Natural killer cell treated with Interleukin-12 subunit alpha and Interleukin-12 subunit beta and Interleukin-15 and Interleukin-18, amount 100 ng/mL, for 72 hours (primary cell): ENCODE measurements around the gene TSPAN9. TPM values are rescaled to one million over a fixed set of nuclear protein-coding genes. Genes with fewer than 3 reads are reported as not detected.

Experiments used
- ATAC-seq, 2 donors: fragments of 150-1000 bp; cut with Tn5 transposase in 1 of 2; sonication (Bioruptor Pico), chemical (Tn5 transposase) in 1 of 2; 2 replicates each; pipeline ENCODE4 v1.10.0; 2021
- DNase-seq: peaks from one replicate; pipeline ENCODE4 v3.0.0; 2022; ENCODE audit warnings: low spot score
- H3K27ac Mint-ChIP-seq, 2 donors: 1 replicate in 1 of 2; 2 replicates in 1 of 2; pipeline ENCODE4 v1.8.0; 2022; ENCODE audit warnings: mixed read lengths in 2 of 2, mild to moderate bottlenecking in 1 of 2, moderate library complexity in 1 of 2
- H3K27me3 Mint-ChIP-seq, 2 donors: 1 replicate in 1 of 2; 2 replicates in 1 of 2; pipeline ENCODE4 v1.8.0; 2022; ENCODE audit warnings: mixed read lengths in 2 of 2
- H3K36me3 Mint-ChIP-seq: one replicate; pipeline ENCODE4 v1.8.0; 2022; ENCODE audit warnings: mixed read lengths
- H3K4me1 Mint-ChIP-seq, 2 donors: 1 replicate in 1 of 2; 2 replicates in 1 of 2; pipeline ENCODE4 v1.8.0; 2022; ENCODE audit warnings: low read depth in 2 of 2, mixed read lengths in 2 of 2, mild to moderate bottlenecking in 1 of 2
- H3K4me3 Mint-ChIP-seq: one replicate; pipeline ENCODE4 v1.8.0; 2022; ENCODE audit warnings: mixed read lengths
- H3K9me3 Mint-ChIP-seq: 2 replicates; pipeline ENCODE4 v1.8.0; 2022; ENCODE audit warnings: mixed read lengths
- total RNA-seq, 2 donors: library from RNA; stranded (reverse); gene quantifications; one replicate each; pipeline ENCODE4 v1.2.3, GENCODE V29; 2022

TSPAN9 gene
- total RNA-seq, 2 donors from 2014 or later = 0.10 TPM; not detected in 1

DNA sequence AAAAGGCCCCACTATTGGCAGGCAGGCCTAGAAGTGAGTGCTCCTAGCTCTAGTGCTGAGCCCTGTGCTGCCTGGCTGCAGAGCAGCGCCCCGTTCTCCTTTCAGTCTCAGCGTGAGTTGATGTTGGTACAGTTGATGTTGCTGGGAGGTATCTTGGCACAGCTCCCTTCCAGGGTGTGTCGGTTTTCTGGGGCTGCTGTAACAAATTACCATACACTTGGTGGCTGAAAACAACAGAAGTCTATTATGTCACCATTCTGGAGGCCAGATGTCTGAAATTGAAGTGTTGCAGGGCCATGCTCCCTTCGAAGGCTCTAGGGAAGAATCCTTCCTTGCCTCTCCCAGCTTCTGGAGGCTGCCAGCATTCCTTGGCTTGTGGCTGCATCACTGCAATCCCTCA, 151.4 kb downstream of the TSPAN9 start:
- ATAC-seq (no peak), DNase-seq (no peak)
- H3K4me1 Mint-ChIP-seq = no peaks in the 10 kb centered on the region
- H3K9me3 Mint-ChIP-seq = no peaks in the 10 kb centered on the region
- H3K36me3 Mint-ChIP-seq = no peaks in the 10 kb centered on the region
- H3K27me3 Mint-ChIP-seq = no peaks in the 10 kb centered on the region
- no peak overlapping the region for H3K4me3 Mint-ChIP-seq
- no peak overlapping the region for H3K27ac Mint-ChIP-seq

DNA sequence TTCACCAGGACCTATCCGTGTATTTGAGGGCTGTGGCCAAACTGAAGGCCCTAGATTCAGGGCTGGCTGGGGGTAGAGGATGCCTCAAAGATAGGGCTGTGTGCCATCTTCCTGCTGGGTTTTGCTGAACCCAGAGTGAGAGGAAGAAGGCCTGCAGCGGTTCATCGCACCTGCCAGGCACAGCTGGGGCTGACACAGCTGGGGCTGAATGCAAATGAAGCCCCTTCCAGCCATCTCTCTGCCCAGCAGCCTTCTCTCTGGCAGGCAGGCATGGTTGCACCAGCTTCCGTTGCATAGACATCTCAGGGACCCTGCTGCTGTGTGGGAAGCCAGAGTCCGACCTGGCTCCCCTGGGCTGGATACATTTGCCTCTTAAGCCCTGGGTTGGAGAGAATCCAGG, 152.4 kb downstream of the TSPAN9 start:
- DNase-seq = no peak
- H3K4me3 Mint-ChIP-seq = no peak overlapping the region
- H3K4me1 Mint-ChIP-seq = no peaks in the 10 kb centered on the region
- ATAC-seq = no peak
- H3K9me3 Mint-ChIP-seq = no peaks in the 10 kb centered on the region
- H3K27ac Mint-ChIP-seq = no peak overlapping the region
- H3K27me3 Mint-ChIP-seq = peaks cover 0 to 5% of the 10 kb centered on the region in 2 donors
- no peaks in the 10 kb centered on the region for H3K36me3 Mint-ChIP-seq

DNA sequence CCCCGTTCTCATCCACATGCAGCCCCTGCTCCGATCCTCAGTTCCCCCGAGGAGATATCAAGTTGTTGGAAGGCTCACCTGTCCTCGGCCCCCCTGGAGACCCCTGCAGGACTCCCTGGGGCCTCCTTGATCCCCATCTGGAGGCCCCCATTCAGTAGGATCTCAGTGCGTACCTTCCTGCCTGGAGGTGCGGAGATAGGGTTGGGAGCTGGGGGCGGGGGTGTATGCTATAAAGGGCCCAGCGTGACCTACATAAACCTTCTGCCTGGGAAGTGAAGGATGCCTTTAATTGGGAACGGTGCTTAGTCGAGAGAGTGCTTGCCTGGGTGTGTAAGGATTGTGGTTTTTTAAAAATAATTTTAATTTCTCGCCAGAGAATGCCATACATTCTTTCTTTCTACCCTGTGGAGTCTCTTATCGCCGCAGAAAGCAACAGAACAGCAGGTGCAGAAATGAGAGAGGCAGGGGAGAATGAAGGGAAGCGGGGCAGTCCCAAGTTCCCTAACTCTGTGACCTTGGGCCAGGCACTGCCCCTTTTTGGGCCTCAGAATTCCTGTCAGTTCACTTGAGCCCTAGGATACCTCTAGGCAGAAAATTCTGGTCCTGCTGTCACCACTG, 153.7 kb downstream of the TSPAN9 start:
- DNase-seq (no peak), ATAC-seq (no peak)
- Mint-ChIP-seq H3K4me1 (no peaks in the 10 kb centered on the region), H3K27me3 (peaks cover 2 to 6% of the 10 kb centered on the region in 2 donors), H3K27ac (no peak overlapping the region), H3K9me3 (no peaks in the 10 kb centered on the region), H3K36me3 (no peaks in the 10 kb centered on the region), H3K4me3 (no peak overlapping the region)

DNA sequence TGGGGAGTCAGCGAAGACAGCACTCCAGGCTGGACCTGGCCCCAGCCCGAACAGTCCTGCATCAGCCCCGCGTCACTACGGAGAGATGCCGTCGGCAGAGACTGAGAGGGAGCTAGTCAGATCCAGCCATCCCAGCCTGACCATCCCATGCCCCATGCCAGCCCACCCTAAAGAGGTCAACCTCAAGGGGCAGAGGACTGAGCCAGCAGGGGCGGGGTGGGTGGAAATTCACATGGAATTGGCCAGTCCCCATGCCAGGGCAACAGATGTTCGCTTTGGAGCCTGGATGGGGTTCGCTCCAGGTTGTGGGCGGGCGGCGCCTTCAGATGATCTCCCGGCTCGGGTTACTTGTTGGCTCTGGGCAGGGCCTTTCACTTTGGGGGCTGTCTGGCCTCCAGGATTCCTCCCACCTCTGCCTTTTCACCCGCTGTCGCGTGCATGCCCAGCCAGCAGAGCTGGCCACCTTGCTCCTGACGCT, 154.3 kb downstream of the TSPAN9 start:
- peaks cover 2 to 6% of the 10 kb centered on the region in 2 donors for H3K27me3 Mint-ChIP-seq

DNA sequence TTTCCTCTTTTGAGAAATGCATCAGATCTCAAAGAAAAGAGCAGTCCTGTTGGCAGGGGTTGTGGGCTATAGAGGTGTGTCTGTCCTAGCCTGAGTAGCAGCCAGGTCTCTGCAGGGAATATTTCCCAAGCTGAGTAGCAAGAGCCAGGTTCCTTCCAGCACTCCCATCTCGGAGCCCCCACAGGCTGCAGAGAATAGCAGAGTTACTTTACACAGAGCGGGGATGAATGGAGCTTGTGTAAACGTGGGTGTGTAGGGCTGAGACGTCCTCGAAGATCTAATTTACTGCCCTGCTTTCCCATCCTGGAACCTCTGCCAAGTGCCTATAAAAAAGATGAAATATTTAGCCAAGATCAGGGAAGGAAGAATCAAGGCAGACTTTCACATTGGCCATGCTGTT, 156.6 kb downstream of the TSPAN9 start:
- Mint-ChIP-seq H3K4me1 (no peaks in the 10 kb centered on the region), H3K27me3 (peaks cover 5 to 6% of the 10 kb centered on the region in 2 donors), H3K36me3 (no peaks in the 10 kb centered on the region), H3K4me3 (no peak overlapping the region), H3K9me3 (no peaks in the 10 kb centered on the region), H3K27ac (no peak overlapping the region)
- ATAC-seq (no peak), DNase-seq (no peak)

More for the DNA sequence above, 154.3 kb downstream of the TSPAN9 start:
- Mint-ChIP-seq H3K9me3 (no peaks in the 10 kb centered on the region), H3K27ac (no peak overlapping the region), H3K36me3 (no peaks in the 10 kb centered on the region), H3K4me1 (no peaks in the 10 kb centered on the region), H3K4me3 (no peak overlapping the region)
- DNase-seq (no peak), ATAC-seq (peak in 1 of 2 donors; percentile 20)

DNA sequence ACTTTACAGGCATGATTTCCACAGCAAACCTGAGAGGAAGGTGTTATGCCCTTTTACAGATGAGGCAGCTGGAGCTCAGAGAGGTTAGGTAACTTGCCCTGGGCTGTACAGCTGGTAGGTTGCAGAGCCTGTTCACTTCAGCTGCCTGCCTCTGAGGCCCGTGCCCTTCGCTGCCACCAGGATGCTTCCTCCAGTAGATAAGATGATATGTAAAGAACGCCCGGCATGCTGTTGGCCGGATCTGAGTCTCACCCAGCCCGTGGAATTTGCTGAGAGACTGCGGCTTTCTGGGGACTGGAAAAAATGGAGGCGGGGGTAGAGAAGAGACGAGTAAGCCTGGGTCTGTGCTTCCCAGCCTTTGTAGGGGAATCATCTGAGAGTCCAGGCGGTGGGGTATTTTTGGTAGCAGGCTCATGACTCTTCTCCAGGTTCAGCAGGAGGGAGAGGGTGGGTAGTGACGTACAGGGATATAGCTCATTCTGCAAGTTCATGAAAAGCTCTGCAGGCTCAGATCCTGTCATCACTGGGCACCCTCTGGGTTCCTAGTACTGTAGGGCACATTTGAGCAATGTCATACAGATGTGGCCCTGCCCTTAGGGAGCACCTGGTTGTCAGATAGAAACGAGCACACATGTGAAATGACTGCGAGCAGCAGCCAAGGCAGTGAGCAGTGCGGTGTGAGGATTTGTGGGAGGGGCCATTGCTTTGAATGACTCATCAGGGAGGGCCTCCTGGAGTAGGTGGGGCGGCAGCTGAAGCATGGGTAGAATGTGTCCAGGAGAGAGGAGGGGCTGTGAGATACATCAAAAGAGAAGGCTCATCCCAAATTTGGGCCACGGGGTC, 159.4 kb downstream of the TSPAN9 start:
- ATAC-seq (peak in 1 of 2 donors; percentile 50), DNase-seq (no peak)
- no peaks in the 10 kb centered on the region for H3K9me3 Mint-ChIP-seq
- no peak overlapping the region for H3K27ac Mint-ChIP-seq
- no peaks in the 10 kb centered on the region for H3K36me3 Mint-ChIP-seq
- no peak overlapping the region for H3K4me3 Mint-ChIP-seq
- no peaks in the 10 kb centered on the region for H3K4me1 Mint-ChIP-seq
- peaks cover 5 to 6% of the 10 kb centered on the region in 2 donors for H3K27me3 Mint-ChIP-seq

DNA sequence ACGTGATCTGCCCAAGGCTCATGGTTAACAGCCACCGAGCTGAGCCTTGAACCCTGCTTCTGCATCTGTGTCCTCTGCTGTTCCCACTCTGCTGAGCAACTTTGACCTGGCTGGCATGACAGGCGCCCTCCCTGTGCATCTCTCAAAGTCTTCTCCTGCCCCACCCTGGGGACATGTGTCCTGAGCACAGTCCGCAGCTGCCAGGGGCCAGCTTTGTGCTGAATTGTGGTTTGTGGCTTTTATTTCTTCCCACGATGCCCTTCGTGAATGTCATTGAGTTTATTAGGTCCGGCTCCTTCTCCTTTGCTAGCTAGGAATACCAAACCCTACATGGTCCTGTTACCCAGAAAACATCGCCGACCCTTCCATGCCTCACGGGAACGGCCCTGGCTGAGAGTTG, 161.0 kb downstream of the TSPAN9 start:
- Mint-ChIP-seq H3K36me3 (no peaks in the 10 kb centered on the region), H3K4me3 (no peak overlapping the region), H3K4me1 (no peaks in the 10 kb centered on the region), H3K27me3 (peaks cover 5 to 6% of the 10 kb centered on the region in 2 donors), H3K9me3 (no peaks in the 10 kb centered on the region), H3K27ac (no peak overlapping the region)
- ATAC-seq (no peak), DNase-seq (no peak)

DNA sequence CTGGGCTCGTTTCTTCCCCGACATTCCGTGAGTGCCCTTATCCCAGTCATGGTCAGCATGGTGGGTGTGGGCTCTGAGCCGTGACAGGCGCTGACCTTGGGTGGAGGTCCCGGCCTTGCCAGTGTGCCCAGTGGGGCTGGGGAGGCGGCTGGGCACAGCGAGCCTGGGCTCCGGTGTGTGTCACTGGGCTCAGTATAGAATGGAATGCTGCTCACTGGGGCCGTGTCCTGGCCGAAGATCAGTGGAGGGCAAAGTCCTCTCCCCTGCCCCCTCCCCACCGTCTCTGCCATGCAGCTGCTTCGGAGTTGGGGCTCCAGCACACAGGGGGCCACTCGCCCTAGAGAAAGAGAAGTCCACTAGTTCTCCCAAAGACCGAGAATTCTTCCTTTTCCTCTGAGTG, 164.4 kb downstream of the TSPAN9 start:
- DNase-seq = no peak
- H3K9me3 Mint-ChIP-seq = no peaks in the 10 kb centered on the region
- no peaks in the 10 kb centered on the region for H3K36me3 Mint-ChIP-seq
- no peaks in the 10 kb centered on the region for H3K4me1 Mint-ChIP-seq
- no peak for ATAC-seq
- H3K27me3 Mint-ChIP-seq = peaks cover 0 to 2% of the 10 kb centered on the region in 2 donors
- no peak overlapping the region for H3K27ac Mint-ChIP-seq
- no peak overlapping the region for H3K4me3 Mint-ChIP-seq

DNA sequence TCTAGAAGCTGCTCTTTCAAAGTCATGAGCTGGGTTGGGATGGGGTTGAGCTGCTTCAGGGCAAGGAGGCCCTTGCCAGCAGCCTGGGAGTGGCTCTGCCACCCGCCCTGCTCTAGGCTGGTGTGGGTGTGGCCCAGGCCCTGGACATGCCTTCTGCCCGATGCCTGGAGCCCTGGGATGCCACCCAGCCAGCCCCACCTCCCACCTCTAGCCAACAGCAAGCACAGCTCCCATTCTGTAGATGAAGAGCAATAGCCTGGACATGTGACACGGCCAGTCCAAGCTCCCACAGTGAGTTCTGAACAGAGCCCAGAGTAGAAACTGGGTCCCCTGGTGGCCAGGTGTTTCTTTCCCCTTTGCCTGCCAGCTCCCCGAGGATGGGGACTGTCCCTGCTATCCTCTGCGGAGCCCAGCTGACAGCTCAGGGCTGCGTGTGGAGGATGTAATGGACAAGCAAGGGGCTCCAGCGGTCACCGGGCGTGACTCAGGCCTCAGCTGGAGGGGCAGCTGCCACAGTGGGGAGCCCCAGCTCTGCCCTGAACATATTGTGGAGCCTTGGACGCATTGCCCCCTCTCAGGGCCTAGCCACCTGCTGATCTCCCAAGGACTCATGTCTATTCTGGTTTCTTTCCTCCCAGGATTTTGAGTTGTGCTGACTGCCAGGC, 165.2 kb downstream of the TSPAN9 start:
- DNase-seq = no peak
- no peaks in the 10 kb centered on the region for H3K27me3 Mint-ChIP-seq
- H3K4me3 Mint-ChIP-seq = no peak overlapping the region
- no peak for ATAC-seq
- no peak overlapping the region for H3K27ac Mint-ChIP-seq
- no peaks in the 10 kb centered on the region for H3K9me3 Mint-ChIP-seq
- no peaks in the 10 kb centered on the region for H3K36me3 Mint-ChIP-seq
- no peaks in the 10 kb centered on the region for H3K4me1 Mint-ChIP-seq

DNA sequence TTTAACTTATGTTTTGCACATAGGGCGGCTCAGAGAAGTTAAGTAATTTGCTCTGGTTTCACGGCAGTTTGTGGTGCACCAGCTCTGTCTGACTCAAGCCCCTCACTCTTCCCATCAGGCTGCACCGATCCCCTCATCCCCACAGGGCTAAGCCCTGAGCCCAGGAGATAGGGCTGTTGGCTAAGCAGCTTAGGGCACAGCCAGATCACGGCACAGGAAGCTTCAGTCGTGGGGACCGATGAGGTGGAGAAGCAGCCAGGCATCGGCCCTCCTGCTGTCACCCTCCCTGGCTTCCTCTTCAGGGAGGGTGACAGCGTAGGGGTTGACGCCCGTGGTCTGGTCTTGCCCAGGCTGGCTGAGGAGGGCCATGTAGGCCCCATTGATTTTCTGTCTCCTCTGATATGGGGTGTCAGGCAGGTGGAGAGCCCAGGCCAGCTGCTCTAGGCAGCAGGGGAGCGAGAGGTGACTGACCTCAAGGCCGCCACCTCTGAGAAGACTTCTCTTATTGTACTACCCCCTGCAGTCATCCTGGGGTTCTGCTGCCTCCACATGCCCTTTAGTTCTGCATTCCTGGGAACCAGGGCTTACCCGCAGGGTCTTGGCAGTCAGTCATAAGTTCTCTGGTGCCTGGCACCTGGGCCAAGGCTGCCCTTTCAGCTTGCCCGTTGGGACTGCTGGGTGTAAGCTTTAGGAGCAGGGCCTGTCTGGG, 166.4 kb downstream of the TSPAN9 start:
- Mint-ChIP-seq H3K27me3 (no peaks in the 10 kb centered on the region), H3K4me1 (peaks cover 0 to 3% of the 10 kb centered on the region in 2 donors), H3K4me3 (no peak overlapping the region), H3K9me3 (no peaks in the 10 kb centered on the region), H3K36me3 (no peaks in the 10 kb centered on the region), H3K27ac (no peak overlapping the region)
- ATAC-seq (peak in 1 of 2 donors; percentile 4), DNase-seq (no peak)

DNA sequence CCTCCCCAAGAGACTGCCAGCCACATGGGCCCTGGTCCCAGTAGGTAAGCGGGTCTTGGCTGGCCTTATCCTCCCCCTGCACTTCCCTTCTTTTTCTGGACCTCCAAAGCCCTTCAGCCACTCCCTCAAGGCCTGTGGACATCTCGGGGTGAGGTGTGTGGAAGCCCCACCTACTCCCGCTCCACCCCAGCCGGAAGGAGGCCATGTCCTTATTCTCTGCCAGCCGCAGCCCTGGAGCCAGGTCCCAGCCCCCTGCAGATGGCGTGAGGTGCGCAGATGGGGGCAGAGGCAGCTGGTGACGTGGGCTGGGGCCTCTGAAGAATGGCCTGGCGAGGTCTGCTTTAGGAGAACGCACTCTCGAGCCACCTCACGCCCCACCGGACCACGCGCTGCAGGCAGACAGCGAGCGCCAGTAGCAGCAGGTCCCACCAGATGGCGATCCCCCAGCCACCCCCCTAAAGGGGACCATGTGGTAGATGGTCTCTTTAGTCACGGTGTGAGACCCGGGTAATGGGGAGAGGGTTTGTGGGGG, 167.1 kb downstream of the TSPAN9 start:
- Mint-ChIP-seq H3K27ac (no peak overlapping the region), H3K4me1 (peaks cover 4 to 8% of the 10 kb centered on the region in 2 donors), H3K4me3 (no peak overlapping the region), H3K27me3 (peaks cover 4% of the 10 kb centered on the region in 2 donors), H3K9me3 (no peaks in the 10 kb centered on the region), H3K36me3 (no peaks in the 10 kb centered on the region)
- DNase-seq (no peak), ATAC-seq (no peak)

DNA sequence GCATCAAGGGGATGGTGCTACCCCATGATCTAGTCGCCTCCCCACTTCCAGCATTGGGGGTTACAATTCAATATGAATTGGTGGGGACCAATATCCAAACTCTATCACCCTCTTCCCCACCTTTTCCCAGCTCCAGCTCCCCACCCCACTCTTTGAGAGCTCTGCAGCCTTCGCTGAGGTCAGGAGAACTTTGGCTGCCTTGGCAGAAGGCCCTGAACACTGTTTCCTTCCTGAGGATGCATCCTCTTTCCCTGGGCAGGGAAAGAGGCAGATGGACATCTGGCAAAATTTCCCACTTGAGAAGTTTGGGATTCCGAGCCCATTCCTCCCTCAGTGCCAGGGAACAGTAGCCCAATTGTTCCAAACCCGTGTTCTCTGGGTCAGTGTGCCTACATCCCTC, 169.1 kb downstream of the TSPAN9 start:
- peaks cover 8 to 13% of the 10 kb centered on the region in 2 donors for H3K4me1 Mint-ChIP-seq
- ATAC-seq = no peak
- no peaks in the 10 kb centered on the region for H3K9me3 Mint-ChIP-seq
- no peaks in the 10 kb centered on the region for H3K36me3 Mint-ChIP-seq
- H3K27ac Mint-ChIP-seq = no peak overlapping the region
- DNase-seq = no peak
- H3K27me3 Mint-ChIP-seq = peaks cover 8% of the 10 kb centered on the region in 2 donors
- H3K4me3 Mint-ChIP-seq = no peak overlapping the region

DNA sequence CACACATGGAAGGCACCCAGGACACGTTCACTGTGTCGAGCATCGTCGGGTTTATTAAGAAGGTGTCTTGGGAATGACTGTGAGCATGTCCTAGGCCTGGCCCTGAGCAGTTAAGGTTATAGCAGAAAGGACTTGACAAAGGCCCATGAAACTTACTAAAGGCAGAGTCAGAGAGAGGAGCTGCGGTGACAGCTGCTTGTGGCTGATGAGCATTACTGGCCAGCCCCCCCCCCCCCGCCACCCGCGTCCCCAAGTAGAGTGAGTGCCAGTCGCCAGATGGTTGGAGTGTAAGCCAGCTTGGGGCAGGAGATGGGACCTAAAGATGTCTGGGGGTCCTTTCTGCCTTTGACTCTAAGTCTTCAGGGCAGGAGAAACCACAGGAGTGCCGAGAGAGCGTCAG, 169.9 kb downstream of the TSPAN9 start:
- Mint-ChIP-seq H3K9me3 (no peaks in the 10 kb centered on the region), H3K4me3 (no peak overlapping the region), H3K27me3 (peaks cover 8 to 11% of the 10 kb centered on the region in 2 donors), H3K36me3 (no peaks in the 10 kb centered on the region), H3K4me1 (peaks cover 8 to 13% of the 10 kb centered on the region in 2 donors), H3K27ac (no peak overlapping the region)
- no peak for DNase-seq
- ATAC-seq = no peak
